MCF 10A (cell line): ENCODE results near the gene WFS1. TPM values are rescaled to one million over a fixed set of nuclear protein-coding genes. Genes with fewer than 3 reads are reported as not detected.

ENCODE experiments used
- BruUV-seq: library from RNA; stranded (reverse); fragments of 400-500 nt; replicated peaks from 2 replicates; lab custom pipeline; 2021; lab: Mats Ljungman, UMichigan
- CTCF ChIA-PET: fragments of 300-600 bp; sonication (Branson Sonifier 250); formaldehyde crosslinking; extraction: SDS; loops from one replicate; lab custom pipeline; 2021; ENCODE audit warnings: antibody characterized with exemption, inconsistent platforms; lab: Yijun Ruan, JAX
- POLR2A ChIA-PET: fragments of 300-600, 350-650 bp; sonication (Branson Sonifier 250); formaldehyde crosslinking; extraction: SDS; loops from one replicate; lab custom pipeline; 2020; ENCODE audit warnings: antibody characterized with exemption, inconsistent platforms; lab: Yijun Ruan, JAX
- DNase-seq: peaks from one replicate; pipeline ENCODE4 v3.0.0-alpha.2; 2018; ENCODE audit not compliant: unreplicated experiment
- H3K27ac Mint-ChIP-seq: one replicate; pipeline ENCODE4 v1.8.0; 2022; ENCODE audit warnings: mild to moderate bottlenecking, low read depth, mixed read lengths; ENCODE audit not compliant: unreplicated experiment
- H3K27me3 Mint-ChIP-seq: one replicate; pipeline ENCODE4 v1.8.0; 2022; ENCODE audit warnings: mixed read lengths; ENCODE audit not compliant: insufficient read depth, unreplicated experiment
- H3K36me3 Mint-ChIP-seq: one replicate; pipeline ENCODE4 v1.8.0; 2022; ENCODE audit warnings: mild to moderate bottlenecking, moderate library complexity, mixed read lengths; ENCODE audit not compliant: insufficient read depth, unreplicated experiment
- H3K4me1 Mint-ChIP-seq: one replicate; pipeline ENCODE4 v1.8.0; 2022; ENCODE audit warnings: mixed read lengths; ENCODE audit not compliant: insufficient read depth, unreplicated experiment
- H3K4me3 Mint-ChIP-seq: one replicate; pipeline ENCODE4 v1.8.0; 2022; ENCODE audit warnings: mild to moderate bottlenecking, moderate library complexity, mixed read lengths; ENCODE audit not compliant: unreplicated experiment
- H3K9me3 Mint-ChIP-seq: one replicate; pipeline ENCODE4 v1.8.0; 2022; ENCODE audit warnings: mixed read lengths; ENCODE audit not compliant: unreplicated experiment
- intact Hi-C: fragments of 100-400 bp; cut with micrococcal nuclease; formaldehyde crosslinking; loops from 2 replicates; pipeline ENCODE4 v1.14.1; 2022
- total RNA-seq: library from RNA; stranded (reverse); gene quantifications from 2 replicates; pipeline ENCODE4 v1.2.3, GENCODE V29; 2022
- TF ChIP-seq, protein P1 (sequence below): fragments of 200-600 bp; IDR thresholded peaks from one replicate; pipeline ENCODE4 v1.8.0; 2022; ENCODE audit warnings: antibody characterized with exemption, mild to moderate bottlenecking; ENCODE audit not compliant: unreplicated experiment

WFS1 gene
- total RNA-seq, 1 experiment from 2014 or later, result 41.7 TPM

DNA sequence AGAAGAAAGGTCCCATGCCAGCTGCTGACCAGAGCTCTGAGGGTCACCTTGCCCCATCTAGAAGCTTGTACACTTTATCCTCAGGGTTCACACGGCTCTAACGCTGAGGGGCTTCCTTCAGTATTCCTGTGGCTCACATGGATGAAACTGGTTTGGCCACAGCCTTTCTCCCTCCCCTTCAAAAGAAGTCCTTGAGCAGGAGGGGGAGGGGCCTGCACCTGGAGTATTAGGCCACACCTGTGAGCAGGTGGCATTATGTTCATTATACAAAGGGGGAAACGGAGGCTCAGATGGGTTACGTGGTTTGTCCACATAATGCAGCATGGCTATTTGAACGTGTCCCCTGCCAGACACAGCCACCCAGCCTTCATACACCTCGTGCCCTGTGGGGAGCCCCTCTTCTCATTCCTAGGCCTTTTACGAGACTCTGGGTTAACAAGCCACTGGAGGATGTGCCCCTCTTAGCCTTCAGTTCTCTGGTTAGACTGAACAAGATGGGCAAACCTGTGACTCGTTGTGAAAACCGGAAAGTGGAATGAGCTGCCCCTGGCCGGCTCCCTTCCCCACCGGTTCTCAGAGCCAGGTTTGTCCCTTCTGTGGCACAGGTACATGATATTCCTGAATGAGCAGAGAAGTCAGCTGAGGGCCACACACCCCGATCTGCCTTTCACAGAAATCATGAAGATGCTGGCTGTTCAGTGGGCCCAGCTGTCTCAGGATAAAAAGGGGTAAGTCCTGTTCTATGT, 42.1 kb upstream of the WFS1 start:
- Mint-ChIP-seq H3K36me3 (peaks cover 4% of the 10 kb centered on the region), H3K9me3 (no peaks in the 10 kb centered on the region), H3K27ac (no peak overlapping the region), H3K4me1 (no peaks in the 10 kb centered on the region), H3K27me3 (no peaks in the 10 kb centered on the region), H3K4me3 (no peak overlapping the region)
- intact Hi-C loops, result no loop called here
- TF ChIP-seq, protein P1, sequence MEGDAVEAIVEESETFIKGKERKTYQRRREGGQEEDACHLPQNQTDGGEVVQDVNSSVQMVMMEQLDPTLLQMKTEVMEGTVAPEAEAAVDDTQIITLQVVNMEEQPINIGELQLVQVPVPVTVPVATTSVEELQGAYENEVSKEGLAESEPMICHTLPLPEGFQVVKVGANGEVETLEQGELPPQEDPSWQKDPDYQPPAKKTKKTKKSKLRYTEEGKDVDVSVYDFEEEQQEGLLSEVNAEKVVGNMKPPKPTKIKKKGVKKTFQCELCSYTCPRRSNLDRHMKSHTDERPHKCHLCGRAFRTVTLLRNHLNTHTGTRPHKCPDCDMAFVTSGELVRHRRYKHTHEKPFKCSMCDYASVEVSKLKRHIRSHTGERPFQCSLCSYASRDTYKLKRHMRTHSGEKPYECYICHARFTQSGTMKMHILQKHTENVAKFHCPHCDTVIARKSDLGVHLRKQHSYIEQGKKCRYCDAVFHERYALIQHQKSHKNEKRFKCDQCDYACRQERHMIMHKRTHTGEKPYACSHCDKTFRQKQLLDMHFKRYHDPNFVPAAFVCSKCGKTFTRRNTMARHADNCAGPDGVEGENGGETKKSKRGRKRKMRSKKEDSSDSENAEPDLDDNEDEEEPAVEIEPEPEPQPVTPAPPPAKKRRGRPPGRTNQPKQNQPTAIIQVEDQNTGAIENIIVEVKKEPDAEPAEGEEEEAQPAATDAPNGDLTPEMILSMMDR, result no peak
- CTCF ChIA-PET, result no interaction called here
- POLR2A ChIA-PET, result no interaction called here
- no TSS peak for BruUV-seq
- DNase-seq, result no peak

DNA sequence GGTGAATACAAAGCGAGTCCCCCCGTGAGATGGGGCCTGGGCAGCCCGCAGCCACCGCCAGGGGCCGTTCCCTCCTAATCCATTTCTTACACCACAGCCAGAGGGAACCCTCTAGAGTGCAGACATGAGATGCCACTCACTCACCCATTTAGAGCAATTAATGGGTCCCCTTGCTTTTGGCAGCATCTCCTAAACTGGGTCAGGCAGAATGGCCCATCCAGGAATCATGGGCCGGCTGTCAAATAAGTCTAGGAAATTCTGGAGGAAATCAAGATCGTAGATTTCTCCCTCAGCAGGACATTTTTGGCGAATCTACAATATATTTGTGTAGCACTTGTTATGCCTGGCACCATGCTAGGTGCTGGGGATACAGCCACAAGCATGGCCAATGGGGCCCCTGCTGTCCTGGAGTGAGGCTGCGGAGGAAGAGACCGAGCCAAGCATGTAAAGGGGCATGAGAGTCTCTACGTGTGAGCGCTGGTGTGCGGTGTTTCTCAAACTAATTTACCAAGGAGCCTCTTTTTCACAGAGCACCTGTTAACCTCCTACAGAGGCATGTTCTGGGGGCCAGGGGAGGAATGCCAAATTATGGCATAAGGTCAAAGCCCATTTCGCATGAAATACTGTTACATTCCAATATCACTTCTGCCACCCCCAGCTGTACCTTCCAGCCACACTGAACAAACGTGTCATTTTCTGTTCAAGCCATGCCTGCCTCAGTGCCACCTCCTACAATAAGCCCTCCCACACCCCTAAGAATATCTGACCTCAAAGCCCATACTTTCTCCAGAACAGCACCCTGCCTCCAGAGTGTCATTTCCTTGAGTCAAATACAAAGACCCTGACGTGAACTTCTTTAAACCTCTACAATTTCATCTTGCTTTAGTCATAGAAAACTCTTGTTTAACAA, 41.2 kb upstream of the WFS1 start:
- BruUV-seq, result no TSS peak
- Mint-ChIP-seq H3K27ac (no peak overlapping the region), H3K4me1 (no peaks in the 10 kb centered on the region), H3K4me3 (no peak overlapping the region), H3K9me3 (no peaks in the 10 kb centered on the region), H3K36me3 (peaks cover 4% of the 10 kb centered on the region), H3K27me3 (no peaks in the 10 kb centered on the region)
- DNase-seq, result no peak
- TF ChIP-seq, protein P1, result no peak
- POLR2A ChIA-PET, result interaction anchor here (0.6 kb wide), 1 partner anchor 97 kb away, joined by 3 read pairs; no protein-coding TSS in a partner anchor
- intact Hi-C loops, result no loop called here
- CTCF ChIA-PET, result interaction anchor here (1.3 kb wide), 1 partner anchor 38 kb away, joined by 3 read pairs; no protein-coding TSS in a partner anchor

GRCh38 chr4:6229095-6229494, 40.6 kb upstream of the WFS1 start:
- DNase-seq, result no peak
- Mint-ChIP-seq H3K27ac (no peak overlapping the region), H3K27me3 (no peaks in the 10 kb centered on the region), H3K36me3 (peaks cover 4% of the 10 kb centered on the region), H3K4me3 (no peak overlapping the region), H3K9me3 (no peaks in the 10 kb centered on the region), H3K4me1 (no peaks in the 10 kb centered on the region)
- POLR2A ChIA-PET, result interaction anchor here (0.6 kb wide), 1 partner anchor 97 kb away, joined by 3 read pairs; no protein-coding TSS in a partner anchor
- intact Hi-C loops, result no loop called here
- CTCF ChIA-PET, result interaction anchor here (1.1 to 1.3 kb wide), 3 partner anchors 22 to 103 kb away, joined by 3 to 6 read pairs (median 3); no protein-coding TSS in a partner anchor
- TF ChIP-seq, protein P1, result no peak
- no TSS peak for BruUV-seq
